ENCODE data around the gene PEMT.

Gene PEMT

GRCh38 chr17:17514993-17515933, 76.2 kb downstream of the PEMT start:
- Histone ChIP-seq H3K9me3 (ENCODE audit: severe bottlenecking) (no peaks in the 10 kb centered on the region), H3K27ac (ENCODE audit: poor library complexity, severe bottlenecking) (no peak overlapping the region), H3K4me1 (ENCODE audit: insufficient read depth, poor library complexity, severe bottlenecking) (peaks cover 6% of the 10 kb centered on the region), H3K4me3 (ENCODE audit: severe bottlenecking) (no peak overlapping the region), H3K36me3 (ENCODE audit: low read depth) (no peaks in the 10 kb centered on the region), H3K27me3 (ENCODE audit: insufficient read depth, poor library complexity, severe bottlenecking) (no peaks in the 10 kb centered on the region)
- TF ChIP-seq CTCF (IDR thresholded peaks at IDR 0.05; ENCODE audit: poor library complexity, severe bottlenecking), result no peak
- DNase-seq (ENCODE audit: low spot score), result no peak
- no peak for ATAC-seq (ENCODE audit: low read depth)

- TF ChIP-seq CTCF (IDR thresholded peaks at IDR 0.05; ENCODE audit: poor library complexity, severe bottlenecking), result no peak
- H3K36me3 ChIP-seq (ENCODE audit: low read depth), result no peaks in the 10 kb centered on the region
- peaks cover 6% of the 10 kb centered on the region for H3K4me1 ChIP-seq (ENCODE audit: insufficient read depth, poor library complexity, severe bottlenecking)
- no peak overlapping the region for H3K27ac ChIP-seq (ENCODE audit: poor library complexity, severe bottlenecking)
- no peaks in the 10 kb centered on the region for H3K27me3 ChIP-seq (ENCODE audit: insufficient read depth, poor library complexity, severe bottlenecking)
- ATAC-seq (ENCODE audit: low read depth) (no peak), DNase-seq (ENCODE audit: low spot score) (no peak)
- no peaks in the 10 kb centered on the region for H3K9me3 ChIP-seq (ENCODE audit: severe bottlenecking)
- H3K4me3 ChIP-seq (ENCODE audit: severe bottlenecking), result no peak overlapping the region
Measured at GRCh38 chr17:17514361-17514992, 77.0 kb downstream of the PEMT start.

- no peak for TF ChIP-seq CTCF (IDR thresholded peaks at IDR 0.05; ENCODE audit: poor library complexity, severe bottlenecking)
- no peaks in the 10 kb centered on the region for H3K9me3 ChIP-seq (ENCODE audit: severe bottlenecking)
- DNase-seq (ENCODE audit: low spot score) (peak; percentile 21), ATAC-seq (ENCODE audit: low read depth) (no peak)
- no peak overlapping the region for H3K4me3 ChIP-seq (ENCODE audit: severe bottlenecking)
- H3K4me1 ChIP-seq (ENCODE audit: insufficient read depth, poor library complexity, severe bottlenecking), result peaks cover 6% of the 10 kb centered on the region
- H3K27me3 ChIP-seq (ENCODE audit: insufficient read depth, poor library complexity, severe bottlenecking), result no peaks in the 10 kb centered on the region
- no peaks in the 10 kb centered on the region for H3K36me3 ChIP-seq (ENCODE audit: low read depth)
- H3K27ac ChIP-seq (ENCODE audit: poor library complexity, severe bottlenecking), result no peak overlapping the region
Measured at GRCh38 chr17:17513626-17514025, 77.9 kb downstream of the PEMT start.

- no peak for TF ChIP-seq CTCF (IDR thresholded peaks at IDR 0.05; ENCODE audit: poor library complexity, severe bottlenecking)
- Histone ChIP-seq H3K4me3 (ENCODE audit: severe bottlenecking) (no peak overlapping the region), H3K27me3 (ENCODE audit: insufficient read depth, poor library complexity, severe bottlenecking) (no peaks in the 10 kb centered on the region), H3K27ac (ENCODE audit: poor library complexity, severe bottlenecking) (no peak overlapping the region), H3K36me3 (ENCODE audit: low read depth) (no peaks in the 10 kb centered on the region), H3K4me1 (ENCODE audit: insufficient read depth, poor library complexity, severe bottlenecking) (peaks cover 6% of the 10 kb centered on the region), H3K9me3 (ENCODE audit: severe bottlenecking) (no peaks in the 10 kb centered on the region)
- no peak for ATAC-seq (ENCODE audit: low read depth)
- DNase-seq (ENCODE audit: low spot score), result peak; percentile 34
Measured at GRCh38 chr17:17512866-17513265, 78.6 kb downstream of the PEMT start.

Data from RWPE2 (cell line).